ENCODE measurements around the gene LYPLAL1. TPM values are rescaled to one million over a fixed set of nuclear protein-coding genes. Genes with fewer than 3 reads are reported as not detected.
"Not testable (repeated sequence)": the region's sequence is repeated elsewhere in the genome, so short reads cannot be mapped to it uniquely, and the experiment has no call there.

LYPLAL1 gene
- total RNA-seq, 1 donor from 2014 or later, result 10.9 TPM

- DNase-seq (ENCODE audit: low read depth in 2 of 2), result no peak
Measured at GRCh38 chr1:219210067-219210466, 36.4 kb downstream of the LYPLAL1 start.

GRCh38 chr1:219215477-219215876 lies 41.8 kb downstream of the LYPLAL1 start:
- DNase-seq (ENCODE audit: low read depth in 2 of 2), result no peak

- DNase-seq (ENCODE audit: low read depth in 2 of 2), result no peak
Measured at GRCh38 chr1:219220945-219221344, 47.3 kb downstream of the LYPLAL1 start.

GRCh38 chr1:219223496-219223895 lies 49.8 kb downstream of the LYPLAL1 start:
- DNase-seq (ENCODE audit: low read depth in 2 of 2), result no peak

GRCh38 chr1:219226196-219226595 lies 52.5 kb downstream of the LYPLAL1 start:
- DNase-seq (ENCODE audit: low read depth in 2 of 2), result no peak

- no peak for DNase-seq (ENCODE audit: low read depth in 2 of 2)
Measured at GRCh38 chr1:219227360-219228057, 53.8 kb downstream of the LYPLAL1 start.

- no peak for DNase-seq (ENCODE audit: low read depth in 2 of 2)
Measured at GRCh38 chr1:219228058-219228419, 54.4 kb downstream of the LYPLAL1 start.

GRCh38 chr1:219232890-219233289 lies 59.2 kb downstream of the LYPLAL1 start:
- no peak for DNase-seq (ENCODE audit: low read depth in 2 of 2)

- no peak for DNase-seq (ENCODE audit: low read depth in 2 of 2)
Measured at GRCh38 chr1:219235903-219236481, 62.3 kb downstream of the LYPLAL1 start.

- DNase-seq (ENCODE audit: low read depth in 2 of 2), result no peak
Measured at GRCh38 chr1:219236933-219237610, 63.4 kb downstream of the LYPLAL1 start.

- DNase-seq (ENCODE audit: low read depth in 2 of 2), result no peak
Measured at GRCh38 chr1:219239518-219239917, 65.8 kb downstream of the LYPLAL1 start.

GRCh38 chr1:219244864-219245263 lies 71.2 kb downstream of the LYPLAL1 start:
- no peak for DNase-seq (ENCODE audit: low read depth in 2 of 2)

- no peak for DNase-seq (ENCODE audit: low read depth in 2 of 2)
Measured at GRCh38 chr1:219247441-219247840, 73.8 kb downstream of the LYPLAL1 start.

GRCh38 chr1:219250468-219250867 lies 76.8 kb downstream of the LYPLAL1 start:
- not testable (repeated sequence) for DNase-seq (ENCODE audit: low read depth in 2 of 2)

- DNase-seq (ENCODE audit: low read depth in 2 of 2), result no peak
Measured at GRCh38 chr1:219257751-219258150, 84.1 kb downstream of the LYPLAL1 start.

GRCh38 chr1:219261454-219261853 lies 87.8 kb downstream of the LYPLAL1 start:
- no peak for DNase-seq (ENCODE audit: low read depth in 2 of 2)

Measured in dermis microvascular lymphatic vessel endothelial cell (primary cell).